Left forelimb (tissue), 1 donor: ENCODE measurements around the gene THAP9.

Experiments used
- DNase-seq: peaks from one replicate; pipeline ENCODE4 v3.0.0-alpha.2; 2018; ENCODE audit warnings: low spot score

THAP9 gene

GRCh38 chr4:82965763-82966162 is 65.2 kb downstream of the THAP9 start:
- DNase-seq = no peak

DNA sequence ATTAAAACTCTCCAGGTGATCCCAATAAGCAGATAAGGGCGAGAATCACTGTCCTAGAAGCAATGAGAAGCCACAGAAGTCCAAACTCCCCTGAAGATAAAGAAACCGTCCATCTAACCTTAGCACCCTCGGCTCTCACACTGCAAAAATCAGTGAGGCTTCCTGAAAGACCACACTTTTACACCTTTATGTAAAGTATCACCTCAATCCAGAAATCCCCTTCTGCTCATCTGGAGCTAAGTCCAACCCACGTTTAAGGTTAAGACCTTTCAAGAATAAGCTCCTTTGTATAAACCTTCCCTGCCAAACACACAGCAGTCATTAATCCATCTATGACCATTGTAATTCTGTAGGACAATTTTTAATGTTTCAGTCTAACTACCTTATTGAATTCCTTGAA is 68.4 kb downstream of the THAP9 start:
- DNase-seq = no peak

DNA sequence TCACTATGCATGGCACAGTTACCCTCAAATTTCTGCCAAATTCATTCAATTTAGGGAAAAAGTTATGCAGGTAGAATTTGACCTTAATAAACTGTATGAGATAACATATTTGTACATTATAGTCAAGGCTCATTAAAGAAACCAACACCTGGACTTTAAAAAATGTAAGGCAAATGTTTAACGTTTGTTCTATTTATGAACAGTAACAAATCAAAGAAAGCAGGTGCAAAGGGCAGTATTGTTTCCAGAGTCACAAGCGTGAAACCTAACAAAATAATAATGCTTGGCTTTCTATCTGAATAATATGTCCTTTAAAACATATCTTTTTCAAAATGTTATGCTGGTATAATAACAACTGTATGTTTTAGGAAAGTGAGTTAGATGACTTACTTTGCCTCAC is 68.9 kb downstream of the THAP9 start:
- DNase-seq = no peak
